K562 (cell line): Measurements from ENCODE around the gene C6orf89. TPM values are rescaled to one million over a fixed set of nuclear protein-coding genes. Genes with fewer than 3 reads are reported as not detected.
A peak's percentile ranks its signal among the peaks of the same experiment; 100 is the strongest.

Experiments used
- ATAC-seq: fragments of 200-7000 bp; cut with Tn5 transposase; 3 replicates; pipeline ENCODE4 v1.9.1; 2020; ENCODE audit warnings: moderate library complexity
- BruUV-seq: library from RNA; stranded (reverse); fragments of 400-500 nt; replicated peaks from 2 replicates; lab custom pipeline; 2021; lab: Mats Ljungman, UMichigan
- CTCF ChIA-PET: fragments of 300-600 bp; formaldehyde crosslinking; extraction: SDS; loops from one replicate; lab custom pipeline; 2021; ENCODE audit warnings: low intra/inter-chr PET ratio; lab: Yijun Ruan, JAX
- POLR2A ChIA-PET: fragments of 300-600, 350-650 bp; sonication (Branson Sonifier 250); formaldehyde crosslinking; extraction: SDS; loops from one replicate; lab custom pipeline; 2021; ENCODE audit warnings: antibody characterized with exemption, inconsistent platforms; lab: Yijun Ruan, JAX
- DNase-seq, 4 experiments: peaks; one replicate each; pipeline versions ENCODE4 v3.0.0 to v3.0.0-alpha.2; 2011 to 2018; ENCODE audit warnings: low spot score in 3 of 4, mixed read lengths in 3 of 4; ENCODE audit errors: extremely low read depth in 1 of 4
- FAIRE-seq: peaks from 2 replicates; lab custom pipeline; 2011; peaks lifted over from hg19 to GRCh38; lab: Jason Lieb, UNC
- H2AFZ ChIP-seq: 2 replicates; pipeline ENCODE4 v1.6.0; 2011; ENCODE audit warnings: low read depth, low read length, control low read depth, inconsistent platforms
- H3K27ac ChIP-seq: fragments of 200-600 bp; 3 replicates; pipeline ENCODE4 v1.8.0; 2011; ENCODE audit warnings: low read depth, mild to moderate bottlenecking, control low read depth, inconsistent platforms, low read length, moderate library complexity, mixed read lengths; ENCODE audit errors: extremely low read depth
- H3K27me3 ChIP-seq, 2 experiments: fragments of 300-600 bp in 1 of 2; 2 replicates in 1 of 2; 3 replicates in 1 of 2; pipeline versions ENCODE4 v1.6.0 to v1.8.0; 2011; ENCODE audit warnings: inconsistent platforms in 2 of 2, low read length in 2 of 2, mild to moderate bottlenecking in 1 of 2, mixed read lengths in 1 of 2, moderate library complexity in 1 of 2; ENCODE audit not compliant: control insufficient read depth in 2 of 2, insufficient read depth in 2 of 2
- H3K36me3 ChIP-seq: fragments of 300-600 bp; 3 replicates; pipeline ENCODE4 v1.8.0; 2011; ENCODE audit warnings: mild to moderate bottlenecking, low read length, inconsistent platforms; ENCODE audit not compliant: control insufficient read depth, insufficient read depth
- H3K4me1 ChIP-seq, 2 experiments: fragments of 200-600 bp in 1 of 2; replicated peaks in 1 of 2; 2 replicates in 1 of 2; 3 replicates in 1 of 2; pipeline versions ENCODE4 v1.5.1 to v1.8.0; 2011; ENCODE audit warnings: inconsistent platforms in 2 of 2, low read length in 2 of 2, mild to moderate bottlenecking in 1 of 2, mixed read lengths in 1 of 2, moderate library complexity in 1 of 2; ENCODE audit not compliant: control insufficient read depth in 2 of 2, insufficient read depth in 2 of 2
- H3K4me2 ChIP-seq: 2 replicates; pipeline ENCODE4 v1.6.1; 2011; ENCODE audit warnings: low read length, control low read depth, inconsistent platforms, mixed read lengths; ENCODE audit not compliant: insufficient read depth
- H3K4me3 ChIP-seq: fragments of 200-600 bp; sonication (generic), shearing (Covaris generic); 2 replicates; pipeline ENCODE4 v1.5.1; 2016; ENCODE audit warnings: control low read depth, inconsistent platforms
- H3K79me2 ChIP-seq: fragments of 200-600 bp; 3 replicates; pipeline ENCODE4 v1.8.0; 2011; ENCODE audit warnings: low read length, inconsistent platforms; ENCODE audit not compliant: control insufficient read depth, insufficient read depth
- H3K9ac ChIP-seq, 2 experiments: 2 replicates each; pipeline versions ENCODE4 v1.6.0 to v1.6.1; 2011; ENCODE audit warnings: low read depth in 2 of 2, low read length in 2 of 2, control low read depth in 1 of 2, inconsistent platforms in 1 of 2, mild to moderate bottlenecking in 1 of 2, mixed read lengths in 1 of 2; ENCODE audit not compliant: insufficient read depth in 1 of 2
- H3K9me1 ChIP-seq: one replicate; pipeline ENCODE4 v1.6.0; 2011; ENCODE audit warnings: inconsistent platforms, mild to moderate bottlenecking, low read length, moderate library complexity; ENCODE audit not compliant: control insufficient read depth, insufficient read depth
- H3K9me3 ChIP-seq: replicated peaks from 2 replicates; pipeline ENCODE4 v1.5.1; 2011; ENCODE audit warnings: low read depth, low read length, inconsistent platforms; ENCODE audit not compliant: control insufficient read depth, insufficient read depth
- H4K20me1 ChIP-seq: replicated peaks from 2 replicates; pipeline ENCODE4 v1.6.1; 2011; ENCODE audit warnings: low read length, inconsistent platforms, mixed read lengths; ENCODE audit not compliant: control insufficient read depth, insufficient read depth
- CEBPB ChIP-seq: fragments of 450-650 bp; IDR thresholded peaks from 2 replicates; pipeline ENCODE4 v1.6.1; 2016; ENCODE audit warnings: missing genetic modification characterization, missing compliant biosample characterization
- CHAMP1 ChIP-seq: fragments of 450-650 bp; IDR thresholded peaks from 2 replicates; pipeline ENCODE4 v1.6.1; 2016; ENCODE audit warnings: mild to moderate bottlenecking
- CTCF ChIP-seq, 3 experiments: IDR thresholded peaks in 2 of 3; conservative IDR thresholded peaks in 1 of 3; 2 replicates each; pipeline ENCODE4 v1.5.1; 2011 to 2012; ENCODE audit warnings: low read length in 3 of 3, mild to moderate bottlenecking in 3 of 3, control low read depth in 2 of 3, improper control_type of control experiment in 1 of 3, inconsistent platforms in 1 of 3, low read depth in 1 of 3, mixed read lengths in 1 of 3, moderate library complexity in 1 of 3; ENCODE audit not compliant: insufficient read depth in 2 of 3
- FUS ChIP-seq: fragments of 200-400 bp; formaldehyde crosslinking; optimal IDR thresholded peaks from 2 replicates; pipeline ENCODE3; 2017; ENCODE audit warnings: low read depth, low read length
- GATA2 ChIP-seq: sonication (generic); formaldehyde crosslinking; IDR thresholded peaks from 2 replicates; pipeline ENCODE4 v1.4.0; 2020; ENCODE audit warnings: mild to moderate bottlenecking, missing genetic modification reagents
- KDM2B ChIP-seq: fragments of 250-450 bp; sonication (Bioruptor Pico); IDR thresholded peaks from 2 replicates; pipeline ENCODE4 v1.8.0; 2021; ENCODE audit warnings: mild to moderate bottlenecking, moderate library complexity
- RBM17 ChIP-seq: fragments of 200-400 bp; formaldehyde crosslinking; IDR thresholded peaks from 2 replicates; pipeline ENCODE4 v1.6.1; 2017; ENCODE audit warnings: low read depth, mild to moderate bottlenecking, low read length, borderline replicate concordance
- ZNF140 ChIP-seq: fragments of 250-450 bp; sonication (Bioruptor Pico); IDR thresholded peaks from 2 replicates; pipeline ENCODE4 v1.8.0; 2021; ENCODE audit warnings: moderate library complexity, mild to moderate bottlenecking, inconsistent platforms
- ZNF263 ChIP-seq: sonication (generic); formaldehyde crosslinking; IDR thresholded peaks from 2 replicates; pipeline ENCODE4 v1.8.0; 2022; ENCODE audit warnings: mild to moderate bottlenecking, missing genetic modification reagents, borderline replicate concordance
- ZNF395 ChIP-seq: fragments of 200-800 bp; sonication (Bioruptor generic); IDR thresholded peaks from 2 replicates; pipeline ENCODE4 v1.6.1; 2017; ENCODE audit warnings: missing genetic modification characterization, missing compliant biosample characterization
- WGBS: fragments of 100-300 bp; shearing (Covaris generic); methylation state at CpG from one replicate; pipeline ENCODE4 v1.1.6; 2016; ENCODE audit warnings: low coverage, mixed read lengths; ENCODE audit not compliant: insufficient coverage; ENCODE audit errors: missing lambda C conversion rate; 5-methylcytosine and 5-hydroxymethylcytosine counted together
- in situ Hi-C: fragments of 300-500 bp; cut with MboI; formaldehyde crosslinking; loops from 4 replicates; pipeline ENCODE4 v1.15.0; 2018; ENCODE audit warnings: inconsistent platforms, mixed read lengths
- intact Hi-C: fragments of 100-400 bp; cut with micrococcal nuclease; formaldehyde crosslinking; loops from 2 replicates; pipeline ENCODE4 v1.14.2; 2022
- polyA plus RNA-seq, 8 experiments: library from polyadenylated mRNA; depleted of rRNA in 4 of 8; stranded (reverse) in 5 of 8; unstranded in 3 of 8; fragments of >200 nt; fragmentation: Nextera tagmentation in 2 of 8; fragmentation: Illumina TruSeq in 1 of 8; extraction: Ambion mirVana in 2 of 8; extraction: Trizol in 1 of 8; gene quantifications; 2 replicates each; pipeline versions ENCODE4 v1.2.1 to v1.2.3, GENCODE V29; 2011 to 2014; ENCODE audit warnings: inconsistent platforms in 1 of 8, missing spikeins in 1 of 8
- total RNA-seq, 7 experiments: library from RNA; depleted of rRNA in 6 of 7; stranded (reverse); fragments of >200 nt in 6 of 7; fragmentation: Illumina TruSeq in 2 of 7; extraction: Trizol in 2 of 7; gene quantifications; 2 replicates each; pipeline versions ENCODE4 v1.2.1 to v1.2.3, GENCODE V29; 2011 to 2021; ENCODE audit warnings: low replicate concordance in 1 of 7

Gene C6orf89
- total and polyA plus RNA-seq, 9 of the 15 experiments (the other 6 are each of a cell fraction or from before 2014, with no cell fraction given), result 35.2 to 111 (median 58.5) TPM

- peak; percentile 94 for TF ChIP-seq ZNF395 (CRISPR knock-in tag)
- TF ChIP-seq KDM2B (CRISPR knock-in tag), result no peak
Observed at GRCh38 chr6:36885461-36886401, at the start of gene C6orf89 (continued).

GRCh38 chr6:36836111-36837021, 49.4 kb upstream of the C6orf89 start:
- FAIRE-seq (no peak), DNase-seq (no peak), ATAC-seq (no peak; the same call in 2 of the 3 replicates)
- intact Hi-C loops, result no loop called here
- H3K9ac ChIP-seq, result no peak overlapping the region
- H4K20me1 ChIP-seq, result no peaks in the 10 kb centered on the region
- ChIA-PET CTCF (no interaction called here), POLR2A (interaction anchor here (0.6 to 3.8 kb wide), 7 partner anchors 9 to 66 kb away, joined by 3 to 23 read pairs (median 7); no protein-coding TSS in a partner anchor)
- no peak overlapping the region for H3K4me3 ChIP-seq
- WGBS, result 26% methylated on average over 3 of the region's 3 CpGs
- no peaks in the 10 kb centered on the region for H3K79me2 ChIP-seq
- no peak overlapping the region for H2AFZ ChIP-seq
- in situ Hi-C loops, result no loop called here
- no peak overlapping the region for H3K27ac ChIP-seq
- H3K4me1 ChIP-seq, result peaks cover 14 to 34% of the 10 kb centered on the region in 2 experiments
- no peaks in the 10 kb centered on the region for H3K9me1 ChIP-seq
- no TSS peak for BruUV-seq
- H3K27me3 ChIP-seq, result peaks cover 6 to 9% of the 10 kb centered on the region in 2 experiments; a peak in 3 of 5 replicates
- H3K4me2 ChIP-seq, result no peak overlapping the region
- no peaks in the 10 kb centered on the region; the same call in 1 of the 2 replicates for H3K9me3 ChIP-seq
- H3K36me3 ChIP-seq, result no peaks in the 10 kb centered on the region
- TF ChIP-seq GATA2 (CRISPR knock-in tag), result no peak
- 0 out of 2 replicates have a peak, but pooled peaks have one; percentile 17 for TF ChIP-seq CEBPB (tag)
- TF ChIP-seq ZNF263, result peak; percentile 93
- 0 out of 6 replicates have a peak, but pooled peaks of 1 of the 3 experiments have one; percentile 3 for TF ChIP-seq CTCF (IDR thresholded peaks at IDR 0.05 in 2 of 3, conservative IDR thresholded peaks at IDR 0.05 in 1 of 3; ENCODE audit: insufficient read depth in 2 of 3, low read depth in 1 of 3, low read length in 3 of 3)
- no peak for TF ChIP-seq CHAMP1
- no peak for TF ChIP-seq RBM17
- no peak for TF ChIP-seq ZNF140 (CRISPR knock-in tag)
- no peak for TF ChIP-seq FUS
